Measurements from ENCODE around the gene PPP2R2C.

DNA sequence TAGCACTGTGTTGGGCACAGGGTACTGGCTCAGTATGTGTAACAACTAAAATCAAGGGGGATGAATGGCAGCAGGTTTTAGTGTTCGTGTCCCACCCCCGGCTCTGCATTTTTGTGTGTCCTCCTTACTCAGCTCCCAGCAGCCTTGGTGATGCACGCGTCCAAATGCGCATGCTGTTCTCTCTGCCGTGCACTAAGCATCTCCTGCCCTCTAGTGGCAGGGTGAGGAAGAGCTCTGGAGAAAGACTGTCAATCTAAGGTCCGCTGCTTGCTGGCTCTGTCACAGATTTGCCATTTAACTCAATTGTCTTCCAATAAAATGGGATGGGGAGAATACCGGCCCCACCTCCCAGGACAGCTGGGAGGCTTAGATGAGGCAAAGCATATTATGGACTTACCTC is 141.4 kb downstream of the PPP2R2C start:
- no peak for TF ChIP-seq POLR2A (IDR thresholded peaks at IDR 0.05)
- TF ChIP-seq, protein P1, sequence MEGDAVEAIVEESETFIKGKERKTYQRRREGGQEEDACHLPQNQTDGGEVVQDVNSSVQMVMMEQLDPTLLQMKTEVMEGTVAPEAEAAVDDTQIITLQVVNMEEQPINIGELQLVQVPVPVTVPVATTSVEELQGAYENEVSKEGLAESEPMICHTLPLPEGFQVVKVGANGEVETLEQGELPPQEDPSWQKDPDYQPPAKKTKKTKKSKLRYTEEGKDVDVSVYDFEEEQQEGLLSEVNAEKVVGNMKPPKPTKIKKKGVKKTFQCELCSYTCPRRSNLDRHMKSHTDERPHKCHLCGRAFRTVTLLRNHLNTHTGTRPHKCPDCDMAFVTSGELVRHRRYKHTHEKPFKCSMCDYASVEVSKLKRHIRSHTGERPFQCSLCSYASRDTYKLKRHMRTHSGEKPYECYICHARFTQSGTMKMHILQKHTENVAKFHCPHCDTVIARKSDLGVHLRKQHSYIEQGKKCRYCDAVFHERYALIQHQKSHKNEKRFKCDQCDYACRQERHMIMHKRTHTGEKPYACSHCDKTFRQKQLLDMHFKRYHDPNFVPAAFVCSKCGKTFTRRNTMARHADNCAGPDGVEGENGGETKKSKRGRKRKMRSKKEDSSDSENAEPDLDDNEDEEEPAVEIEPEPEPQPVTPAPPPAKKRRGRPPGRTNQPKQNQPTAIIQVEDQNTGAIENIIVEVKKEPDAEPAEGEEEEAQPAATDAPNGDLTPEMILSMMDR (IDR thresholded peaks at IDR 0.05): peak; percentile 27 to 52 (median 38)
- no peak for TF ChIP-seq POLR2AphosphoS5 (IDR thresholded peaks at IDR 0.05)

All from prostate gland (tissue), 2 donors.